ENCODE results near the gene BASP1.

DNA sequence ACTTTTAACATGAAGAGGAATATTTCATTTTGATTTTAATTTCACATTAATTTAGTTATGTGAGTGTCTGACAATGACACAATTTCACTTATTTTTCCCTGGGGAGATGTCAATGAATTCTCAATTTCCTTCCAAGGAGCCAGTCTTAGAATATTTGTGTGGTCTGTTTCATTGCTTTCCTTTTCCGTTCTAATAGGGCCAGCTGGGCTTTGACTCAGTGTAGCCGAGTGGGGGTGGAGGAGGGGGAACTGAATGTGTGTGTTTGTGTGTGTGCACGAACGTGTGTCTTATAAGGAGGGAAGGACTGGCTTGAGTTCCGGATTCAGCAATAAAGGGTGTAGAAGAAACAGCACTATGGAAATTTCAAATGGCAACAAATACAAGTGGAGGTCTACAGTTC is 100.0 kb downstream of the BASP1 start:
- TF ChIP-seq ZNF274 (IDR thresholded peaks at IDR 0.05; ENCODE audit: low read depth, low read length) = no peak
- no peak for TF ChIP-seq YY1 (IDR thresholded peaks at IDR 0.05; ENCODE audit: insufficient read depth, insufficient read length)
